Mammary epithelial cell (primary cell): ENCODE data around the gene PIK3C2B.

Experiments
- EZH2 ChIP-seq: IDR thresholded peaks from 2 replicates; pipeline ENCODE4 v1.6.1; 2012; ENCODE audit warnings: low read length, inconsistent platforms, borderline replicate concordance
- TF ChIP-seq, protein P1 (sequence below), 2 donors: IDR thresholded peaks in 1 of 2; conservative IDR thresholded peaks in 1 of 2; 2 replicates each; pipeline ENCODE4 v1.5.1; 2011 to 2012; ENCODE audit warnings: inconsistent platforms in 2 of 2, low read length in 2 of 2, mild to moderate bottlenecking in 2 of 2, control low read depth in 1 of 2, low read depth in 1 of 2; ENCODE audit not compliant: insufficient read depth in 1 of 2; ENCODE audit errors: extremely low read depth in 1 of 2

DNA sequence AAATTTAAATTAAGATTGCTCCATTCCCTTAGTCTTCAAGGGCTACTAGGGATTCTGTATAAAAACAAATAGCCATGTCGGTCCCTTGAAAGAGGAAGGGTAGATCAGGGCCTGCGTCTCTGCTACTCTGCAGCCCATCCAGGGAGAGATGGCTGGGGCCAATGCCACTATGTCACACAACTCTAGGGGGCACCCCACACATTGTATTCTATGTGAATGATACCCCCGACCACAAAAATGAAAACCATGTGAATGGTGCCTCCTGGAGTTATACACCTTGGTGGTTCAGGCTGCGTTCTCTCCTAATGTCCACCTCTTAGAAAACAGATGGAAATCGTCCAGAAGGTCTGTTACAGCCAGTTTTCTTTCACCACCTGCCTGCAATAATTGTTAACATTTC is 18.0 kb downstream of the PIK3C2B start:
- TF ChIP-seq, protein P1, sequence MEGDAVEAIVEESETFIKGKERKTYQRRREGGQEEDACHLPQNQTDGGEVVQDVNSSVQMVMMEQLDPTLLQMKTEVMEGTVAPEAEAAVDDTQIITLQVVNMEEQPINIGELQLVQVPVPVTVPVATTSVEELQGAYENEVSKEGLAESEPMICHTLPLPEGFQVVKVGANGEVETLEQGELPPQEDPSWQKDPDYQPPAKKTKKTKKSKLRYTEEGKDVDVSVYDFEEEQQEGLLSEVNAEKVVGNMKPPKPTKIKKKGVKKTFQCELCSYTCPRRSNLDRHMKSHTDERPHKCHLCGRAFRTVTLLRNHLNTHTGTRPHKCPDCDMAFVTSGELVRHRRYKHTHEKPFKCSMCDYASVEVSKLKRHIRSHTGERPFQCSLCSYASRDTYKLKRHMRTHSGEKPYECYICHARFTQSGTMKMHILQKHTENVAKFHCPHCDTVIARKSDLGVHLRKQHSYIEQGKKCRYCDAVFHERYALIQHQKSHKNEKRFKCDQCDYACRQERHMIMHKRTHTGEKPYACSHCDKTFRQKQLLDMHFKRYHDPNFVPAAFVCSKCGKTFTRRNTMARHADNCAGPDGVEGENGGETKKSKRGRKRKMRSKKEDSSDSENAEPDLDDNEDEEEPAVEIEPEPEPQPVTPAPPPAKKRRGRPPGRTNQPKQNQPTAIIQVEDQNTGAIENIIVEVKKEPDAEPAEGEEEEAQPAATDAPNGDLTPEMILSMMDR (conservative IDR thresholded peaks at IDR 0.05 in 1 of 2, IDR thresholded peaks at IDR 0.05 in 1 of 2; ENCODE audit: extremely low read depth in 1 of 2, insufficient read depth in 1 of 2, low read depth in 1 of 2, low read length in 2 of 2) = no peak
- no peak for TF ChIP-seq EZH2
